ENCODE results near the gene SCO2. TPM values are rescaled to one million over a fixed set of nuclear protein-coding genes. Genes with fewer than 3 reads are reported as not detected.

SCO2 gene
- total and polyA plus RNA-seq, 9 of the 15 experiments (the other 6 are each of a cell fraction or from before 2014, with no cell fraction given), result 0.34 to 4.0 (median 1.1) TPM; not detected in 3

DNA sequence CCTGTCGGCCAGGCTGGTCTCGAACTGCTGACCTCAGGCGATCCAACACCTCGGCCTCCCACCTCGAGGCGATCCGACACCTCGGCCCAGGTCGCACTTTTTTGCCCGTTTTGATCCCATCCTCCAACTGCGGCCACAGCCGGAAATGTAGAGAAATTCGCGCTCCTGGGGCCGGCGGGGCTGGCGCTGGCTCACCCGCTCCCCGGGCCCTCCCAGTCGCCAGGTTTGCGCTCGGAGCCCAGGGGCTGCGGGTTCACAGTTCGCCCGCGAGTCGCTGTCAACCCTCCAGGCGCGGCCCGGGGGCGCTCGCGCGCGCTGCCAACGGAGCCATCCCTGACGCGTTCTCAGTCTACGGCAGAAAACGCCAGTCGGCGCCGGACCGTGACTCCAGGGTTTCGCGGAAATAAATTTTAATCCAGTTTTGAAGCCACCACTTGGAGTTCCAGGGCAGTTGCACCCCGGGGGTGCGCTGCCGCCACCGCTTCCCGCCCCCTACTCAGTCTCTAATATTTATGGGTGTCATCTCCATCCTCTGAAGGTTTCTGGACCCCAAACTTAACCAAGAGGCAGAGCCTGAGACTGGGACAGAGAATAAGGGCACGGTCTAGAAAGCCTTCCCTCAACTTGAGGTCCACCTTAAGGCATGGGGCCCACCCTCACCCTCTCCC, 18.8 kb upstream of the SCO2 start:
- in situ Hi-C loops (cut with MboI) (no loop called here), intact Hi-C loops (cut with micrococcal nuclease) (no loop called here)
- ChIA-PET CTCF (ENCODE audit: low intra/inter-chr PET ratio) (no interaction called here), POLR2A (no interaction called here)
- ATAC-seq (no peak), DNase-seq (ENCODE audit: extremely low read depth in 1 of 4, low spot score in 3 of 4) (no peak), FAIRE-seq (no peak)
- no TSS peak for BruUV-seq (replicated peaks)
- H3K9ac ChIP-seq (ENCODE audit: insufficient read depth in 1 of 2, low read depth in 2 of 2, low read length in 2 of 2), result no peak overlapping the region; a peak in 1 of 4 replicates
- 91% methylated on average over 10 of the region's 52 CpGs for WGBS (ENCODE audit: insufficient coverage, low coverage, missing lambda C conversion rate)
- H3K9me1 ChIP-seq (ENCODE audit: control insufficient read depth, insufficient read depth, low read length), result no peaks in the 10 kb centered on the region
- H3K79me2 ChIP-seq (ENCODE audit: control insufficient read depth, insufficient read depth, low read length), result no peaks in the 10 kb centered on the region
- H3K4me3 ChIP-seq, result no peak overlapping the region
- H3K27me3 ChIP-seq (ENCODE audit: control insufficient read depth in 2 of 2, insufficient read depth in 2 of 2, low read length in 2 of 2), result no peaks in the 10 kb centered on the region
- no peaks in the 10 kb centered on the region for H3K36me3 ChIP-seq (ENCODE audit: control insufficient read depth, insufficient read depth, low read length)
- H4K20me1 ChIP-seq (replicated peaks; ENCODE audit: control insufficient read depth, insufficient read depth, low read length), result no peaks in the 10 kb centered on the region
- H3K4me2 ChIP-seq (ENCODE audit: insufficient read depth, low read length), result no peak overlapping the region
- no peaks in the 10 kb centered on the region for H3K9me3 ChIP-seq (replicated peaks; ENCODE audit: control insufficient read depth, insufficient read depth, low read depth, low read length)
- no peak overlapping the region for H2AFZ ChIP-seq (ENCODE audit: low read depth, low read length)
- H3K4me1 ChIP-seq (replicated peaks in 1 of 2; ENCODE audit: control insufficient read depth in 2 of 2, insufficient read depth in 2 of 2, low read length in 2 of 2), result peaks cover 12 to 38% of the 10 kb centered on the region in 2 experiments
- H3K27ac ChIP-seq (ENCODE audit: extremely low read depth, low read depth, low read length), result no peak overlapping the region
- no peak for TF ChIP-seq JUN (IDR thresholded peaks at IDR 0.05; ENCODE audit: borderline replicate concordance, low read depth, low read length)
- no peak for TF ChIP-seq JUN (CRISPR knock-in tag; IDR thresholded peaks at IDR 0.05; ENCODE audit: borderline replicate concordance)
- TF ChIP-seq, protein P1, sequence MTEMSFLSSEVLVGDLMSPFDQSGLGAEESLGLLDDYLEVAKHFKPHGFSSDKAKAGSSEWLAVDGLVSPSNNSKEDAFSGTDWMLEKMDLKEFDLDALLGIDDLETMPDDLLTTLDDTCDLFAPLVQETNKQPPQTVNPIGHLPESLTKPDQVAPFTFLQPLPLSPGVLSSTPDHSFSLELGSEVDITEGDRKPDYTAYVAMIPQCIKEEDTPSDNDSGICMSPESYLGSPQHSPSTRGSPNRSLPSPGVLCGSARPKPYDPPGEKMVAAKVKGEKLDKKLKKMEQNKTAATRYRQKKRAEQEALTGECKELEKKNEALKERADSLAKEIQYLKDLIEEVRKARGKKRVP (CRISPR knock-in tag; IDR thresholded peaks at IDR 0.05), result no peak
- TF ChIP-seq, protein P2, sequence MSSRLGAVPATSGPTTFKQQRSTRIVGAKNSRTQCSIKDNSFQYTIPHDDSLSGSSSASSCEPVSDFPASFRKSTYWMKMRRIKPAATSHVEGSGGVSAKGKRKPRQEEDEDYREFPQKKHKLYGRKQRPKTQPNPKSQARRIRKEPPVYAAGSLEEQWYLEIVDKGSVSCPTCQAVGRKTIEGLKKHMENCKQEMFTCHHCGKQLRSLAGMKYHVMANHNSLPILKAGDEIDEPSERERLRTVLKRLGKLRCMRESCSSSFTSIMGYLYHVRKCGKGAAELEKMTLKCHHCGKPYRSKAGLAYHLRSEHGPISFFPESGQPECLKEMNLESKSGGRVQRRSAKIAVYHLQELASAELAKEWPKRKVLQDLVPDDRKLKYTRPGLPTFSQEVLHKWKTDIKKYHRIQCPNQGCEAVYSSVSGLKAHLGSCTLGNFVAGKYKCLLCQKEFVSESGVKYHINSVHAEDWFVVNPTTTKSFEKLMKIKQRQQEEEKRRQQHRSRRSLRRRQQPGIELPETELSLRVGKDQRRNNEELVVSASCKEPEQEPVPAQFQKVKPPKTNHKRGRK (tag; IDR thresholded peaks at IDR 0.05), result no peak
- TF ChIP-seq, protein P3, sequence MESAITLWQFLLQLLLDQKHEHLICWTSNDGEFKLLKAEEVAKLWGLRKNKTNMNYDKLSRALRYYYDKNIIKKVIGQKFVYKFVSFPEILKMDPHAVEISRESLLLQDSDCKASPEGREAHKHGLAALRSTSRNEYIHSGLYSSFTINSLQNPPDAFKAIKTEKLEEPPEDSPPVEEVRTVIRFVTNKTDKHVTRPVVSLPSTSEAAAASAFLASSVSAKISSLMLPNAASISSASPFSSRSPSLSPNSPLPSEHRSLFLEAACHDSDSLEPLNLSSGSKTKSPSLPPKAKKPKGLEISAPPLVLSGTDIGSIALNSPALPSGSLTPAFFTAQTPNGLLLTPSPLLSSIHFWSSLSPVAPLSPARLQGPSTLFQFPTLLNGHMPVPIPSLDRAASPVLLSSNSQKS (CRISPR knock-in tag; IDR thresholded peaks at IDR 0.05), result no peak
- TF ChIP-seq POLR2G (IDR thresholded peaks at IDR 0.05; ENCODE audit: low read depth, low read length), result 0 out of 2 replicates have a peak, but pooled peaks have one; percentile 36
- TF ChIP-seq SNRNP70 (optimal IDR thresholded peaks at IDR 0.05; ENCODE audit: low read depth, low read length), result no peak
- TF ChIP-seq, protein P4, sequence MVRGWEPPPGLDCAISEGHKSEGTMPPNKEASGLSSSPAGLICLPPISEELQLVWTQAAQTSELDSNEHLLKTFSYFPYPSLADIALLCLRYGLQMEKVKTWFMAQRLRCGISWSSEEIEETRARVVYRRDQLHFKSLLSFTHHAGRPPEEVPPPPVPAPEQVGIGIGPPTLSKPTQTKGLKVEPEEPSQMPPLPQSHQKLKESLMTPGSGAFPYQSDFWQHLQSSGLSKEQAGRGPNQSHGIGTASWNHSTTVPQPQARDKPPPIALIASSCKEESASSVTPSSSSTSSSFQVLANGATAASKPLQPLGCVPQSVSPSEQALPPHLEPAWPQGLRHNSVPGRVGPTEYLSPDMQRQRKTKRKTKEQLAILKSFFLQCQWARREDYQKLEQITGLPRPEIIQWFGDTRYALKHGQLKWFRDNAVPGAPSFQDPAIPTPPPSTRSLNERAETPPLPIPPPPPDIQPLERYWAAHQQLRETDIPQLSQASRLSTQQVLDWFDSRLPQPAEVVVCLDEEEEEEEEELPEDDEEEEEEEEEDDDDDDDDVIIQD (CRISPR knock-in tag; IDR thresholded peaks at IDR 0.05), result no peak
- no peak for TF ChIP-seq EWSR1 (IDR thresholded peaks at IDR 0.05; ENCODE audit: borderline replicate concordance, low read depth, partially characterized antibody)
- TF ChIP-seq TAF7 (tag; IDR thresholded peaks at IDR 0.05), result no peak
- TF ChIP-seq, protein P5, sequence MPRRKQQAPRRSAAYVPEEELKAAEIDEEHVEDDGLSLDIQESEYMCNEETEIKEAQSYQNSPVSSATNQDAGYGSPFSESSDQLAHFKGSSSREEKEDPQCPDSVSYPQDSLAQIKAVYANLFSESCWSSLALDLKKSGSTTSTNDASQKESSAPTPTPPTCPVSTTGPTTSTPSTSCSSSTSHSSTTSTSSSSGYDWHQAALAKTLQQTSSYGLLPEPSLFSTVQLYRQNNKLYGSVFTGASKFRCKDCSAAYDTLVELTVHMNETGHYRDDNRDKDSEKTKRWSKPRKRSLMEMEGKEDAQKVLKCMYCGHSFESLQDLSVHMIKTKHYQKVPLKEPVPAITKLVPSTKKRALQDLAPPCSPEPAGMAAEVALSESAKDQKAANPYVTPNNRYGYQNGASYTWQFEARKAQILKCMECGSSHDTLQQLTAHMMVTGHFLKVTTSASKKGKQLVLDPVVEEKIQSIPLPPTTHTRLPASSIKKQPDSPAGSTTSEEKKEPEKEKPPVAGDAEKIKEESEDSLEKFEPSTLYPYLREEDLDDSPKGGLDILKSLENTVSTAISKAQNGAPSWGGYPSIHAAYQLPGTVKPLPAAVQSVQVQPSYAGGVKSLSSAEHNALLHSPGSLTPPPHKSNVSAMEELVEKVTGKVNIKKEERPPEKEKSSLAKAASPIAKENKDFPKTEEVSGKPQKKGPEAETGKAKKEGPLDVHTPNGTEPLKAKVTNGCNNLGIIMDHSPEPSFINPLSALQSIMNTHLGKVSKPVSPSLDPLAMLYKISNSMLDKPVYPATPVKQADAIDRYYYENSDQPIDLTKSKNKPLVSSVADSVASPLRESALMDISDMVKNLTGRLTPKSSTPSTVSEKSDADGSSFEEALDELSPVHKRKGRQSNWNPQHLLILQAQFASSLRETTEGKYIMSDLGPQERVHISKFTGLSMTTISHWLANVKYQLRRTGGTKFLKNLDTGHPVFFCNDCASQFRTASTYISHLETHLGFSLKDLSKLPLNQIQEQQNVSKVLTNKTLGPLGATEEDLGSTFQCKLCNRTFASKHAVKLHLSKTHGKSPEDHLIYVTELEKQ (CRISPR knock-in tag; IDR thresholded peaks at IDR 0.05), result no peak
- no peak for TF ChIP-seq GTF2E2 (tag; IDR thresholded peaks at IDR 0.05)
- TF ChIP-seq ZFP30 (CRISPR knock-in tag; IDR thresholded peaks at IDR 0.05; ENCODE audit: borderline replicate concordance), result no peak
